Endothelial cell of umbilical vein (primary cell): ENCODE results near the gene OR2F1. TPM values are rescaled to one million over a fixed set of nuclear protein-coding genes. Genes with fewer than 3 reads are reported as not detected.

Experiments
- BruUV-seq: library from RNA; stranded (reverse); fragments of 400-500 nt; replicated peaks from 2 replicates; lab custom pipeline; 2021; lab: Mats Ljungman, UMichigan
- CTCF ChIA-PET: fragments of 300-600, 350-600 bp; sonication (Branson Sonifier 250); formaldehyde crosslinking; loops from one replicate; lab custom pipeline; 2021; ENCODE audit warnings: antibody characterized with exemption, inconsistent platforms; lab: Charles Lee
- POLR2A ChIA-PET: fragments of 300-600, 350-600 bp; sonication (Branson Sonifier 250); formaldehyde crosslinking; loops from one replicate; lab custom pipeline; 2021; ENCODE audit warnings: antibody characterized with exemption, inconsistent platforms; lab: Charles Lee
- DNase-seq: peaks from one replicate; pipeline ENCODE4 v3.0.0-alpha.2; 2011; ENCODE audit warnings: low read depth, low spot score
- FAIRE-seq: peaks from 2 replicates; lab custom pipeline; 2011; peaks lifted over from hg19 to GRCh38; lab: Jason Lieb, UNC
- H2AFZ ChIP-seq: 2 replicates; pipeline ENCODE4 v1.6.0; 2012; ENCODE audit warnings: low read depth, low read length, control low read depth, inconsistent platforms
- H3K27ac ChIP-seq: 2 replicates; pipeline ENCODE4 v1.5.1; 2011; ENCODE audit warnings: low read depth, mild to moderate bottlenecking, control low read depth, low read length, moderate library complexity; ENCODE audit not compliant: insufficient read depth
- H3K27me3 ChIP-seq, 2 experiments: 2 replicates each; pipeline versions ENCODE4 v1.6.0 to v1.6.1; 2011; ENCODE audit warnings: low read length in 2 of 2, mixed read lengths in 1 of 2; ENCODE audit not compliant: control insufficient read depth in 2 of 2, insufficient read depth in 2 of 2
- H3K36me3 ChIP-seq, 2 experiments: 2 replicates in 1 of 2; 3 replicates in 1 of 2; pipeline ENCODE4 v1.5.1; 2011; ENCODE audit warnings: low read length in 2 of 2, mild to moderate bottlenecking in 1 of 2, moderate library complexity in 1 of 2; ENCODE audit not compliant: control insufficient read depth in 2 of 2, insufficient read depth in 2 of 2; ENCODE audit errors: extremely low read depth in 1 of 2
- H3K4me1 ChIP-seq: 3 replicates; pipeline ENCODE4 v1.5.1; 2011; ENCODE audit warnings: mild to moderate bottlenecking, low read length; ENCODE audit not compliant: control insufficient read depth, insufficient read depth; ENCODE audit errors: extremely low read depth
- H3K4me2 ChIP-seq: 2 replicates; pipeline ENCODE4 v1.6.1; 2011; ENCODE audit warnings: low read length, control low read depth, mixed read lengths; ENCODE audit not compliant: insufficient read depth
- H3K4me3 ChIP-seq, 3 experiments: fragments of 200-600 bp in 1 of 3; sonication (generic), shearing (Covaris generic) in 1 of 3; replicated peaks in 1 of 3; 2 replicates each; pipeline ENCODE4 v1.5.1; 2011 to 2016; ENCODE audit warnings: control low read depth in 3 of 3, low read length in 3 of 3, mild to moderate bottlenecking in 2 of 3, inconsistent platforms in 1 of 3, low read depth in 1 of 3, moderate library complexity in 1 of 3; ENCODE audit not compliant: insufficient read depth in 1 of 3
- H3K79me2 ChIP-seq: 2 replicates; pipeline ENCODE4 v1.6.0; 2012; ENCODE audit warnings: low read length, inconsistent platforms; ENCODE audit not compliant: control insufficient read depth, insufficient read depth
- H3K9ac ChIP-seq: replicated peaks from 2 replicates; pipeline ENCODE3; 2011; ENCODE audit warnings: low read length, control low read depth; ENCODE audit not compliant: insufficient read depth; ENCODE audit errors: extremely low read depth
- H3K9me1 ChIP-seq: replicated peaks from 3 replicates; pipeline ENCODE4 v1.6.0; 2011; ENCODE audit warnings: mild to moderate bottlenecking, low read length; ENCODE audit not compliant: control insufficient read depth, insufficient read depth; ENCODE audit errors: extremely low read depth
- H3K9me3 ChIP-seq: replicated peaks from 2 replicates; pipeline ENCODE4 v1.5.1; 2012; ENCODE audit warnings: low read length, inconsistent platforms; ENCODE audit not compliant: control insufficient read depth, insufficient read depth
- H4K20me1 ChIP-seq: replicated peaks from 2 replicates; pipeline ENCODE3; 2011; ENCODE audit warnings: mild to moderate bottlenecking, low read length; ENCODE audit not compliant: control insufficient read depth, insufficient read depth; ENCODE audit errors: extremely low read depth
- EZH2 ChIP-seq: IDR thresholded peaks from 2 replicates; pipeline ENCODE4 v1.6.1; 2012; ENCODE audit warnings: borderline replicate concordance, low read depth, mild to moderate bottlenecking, moderate library complexity, low read length, inconsistent platforms; ENCODE audit not compliant: severe bottlenecking
- FOS ChIP-seq: IDR thresholded peaks from 2 replicates; pipeline ENCODE4 v1.6.1; 2011; ENCODE audit warnings: mild to moderate bottlenecking, low read length, moderate library complexity, borderline replicate concordance; ENCODE audit not compliant: insufficient read depth
- GATA2 ChIP-seq: IDR thresholded peaks from 2 replicates; pipeline ENCODE4 v1.7.0; 2011; ENCODE audit warnings: low read depth, mild to moderate bottlenecking, moderate library complexity, mixed read lengths, low read length; ENCODE audit not compliant: insufficient read length, insufficient read depth
- JUN ChIP-seq: IDR thresholded peaks from 2 replicates; pipeline ENCODE4 v1.6.1; 2011; ENCODE audit warnings: borderline replicate concordance, low read depth; ENCODE audit not compliant: insufficient read length, insufficient read depth
- MAX ChIP-seq: IDR thresholded peaks from 2 replicates; pipeline ENCODE4 v1.6.1; 2011; ENCODE audit not compliant: insufficient read depth, insufficient read length
- MYC ChIP-seq: IDR thresholded peaks from one replicate; pipeline ENCODE4 v1.6.1; 2011; ENCODE audit warnings: mild to moderate bottlenecking, low read depth, low read length
- POLR2A ChIP-seq: IDR thresholded peaks from 2 replicates; pipeline ENCODE4 v1.6.1; 2012; ENCODE audit warnings: low read depth, mild to moderate bottlenecking, control low read depth, low read length
- POLR2AphosphoS5 ChIP-seq: IDR thresholded peaks from 2 replicates; pipeline ENCODE4 v1.6.1; 2012; ENCODE audit warnings: low read depth, mild to moderate bottlenecking, control low read depth, low read length, moderate library complexity; ENCODE audit not compliant: insufficient read depth
- dilution Hi-C: fragments of 300-500 bp; cut with MboI; formaldehyde crosslinking; loops from one replicate; pipeline ENCODE4 v1.15.0; 2019; ENCODE audit warnings: low sequenced_read_pairs; ENCODE audit not compliant: extremely low pct_ligation_motif_present
- intact Hi-C: fragments of 100-400 bp; cut with micrococcal nuclease; formaldehyde crosslinking; loops from one replicate; pipeline ENCODE4 v1.10.0; 2022
- polyA plus RNA-seq, 4 experiments: library from polyadenylated mRNA; depleted of rRNA in 3 of 4; stranded (reverse) in 3 of 4; unstranded in 1 of 4; fragments of >200 nt; gene quantifications; 2 replicates each; pipeline versions ENCODE4 v1.2.1 to v1.2.3, GENCODE V29; 2011 to 2012; ENCODE audit warnings: missing spikeins in 1 of 4
- total RNA-seq: library from RNA; stranded (reverse); gene quantifications from 2 replicates; pipeline ENCODE4 v1.2.3, GENCODE V29; 2021

The OR2F1 gene
- total and polyA plus RNA-seq, 2 donors (not counting 3 experiments of a cell fraction or from before 2014, with no cell fraction given): not detected

- intact Hi-C loops: no loop called here
Measured at GRCh38 chr7:143975617-143976016, 21.0 kb downstream of the OR2F1 start.

GRCh38 chr7:143978585-143978984, 23.9 kb downstream of the OR2F1 start:
- dilution Hi-C loops (no loop called here), intact Hi-C loops (no loop called here)
- no peak overlapping the region for H3K4me3 ChIP-seq
- DNase-seq: no peak
- BruUV-seq: no TSS peak
- CTCF ChIA-PET: no interaction called here
- no peaks in the 10 kb centered on the region for H3K79me2 ChIP-seq
- FAIRE-seq: no peak
- H4K20me1 ChIP-seq: no peaks in the 10 kb centered on the region
- H3K27ac ChIP-seq: no peak overlapping the region
- H3K36me3 ChIP-seq: no peaks in the 10 kb centered on the region
- POLR2A ChIA-PET: no interaction called here
- peaks cover 18% of the 10 kb centered on the region for H3K4me1 ChIP-seq
- H2AFZ ChIP-seq: no peak overlapping the region
- H3K9me1 ChIP-seq: no peaks in the 10 kb centered on the region
- TF ChIP-seq POLR2AphosphoS5 (no peak), MAX (no peak), GATA2 (no peak), EZH2 (no peak), POLR2A (no peak), FOS (no peak)
- no peak overlapping the region for H3K4me2 ChIP-seq
- no peaks in the 10 kb centered on the region for H3K27me3 ChIP-seq
- H3K9me3 ChIP-seq: no peaks in the 10 kb centered on the region
- no peak overlapping the region for H3K9ac ChIP-seq

More at GRCh38 chr7:143975617-143976016, 21.0 kb downstream of the OR2F1 start:
- ChIA-PET POLR2A (no interaction called here), CTCF (interaction anchor here (0.7 to 1.4 kb wide), 3 partner anchors 24 to 152 kb away, joined by 3 read pairs; no protein-coding TSS in a partner anchor)
- H3K9me3 ChIP-seq: no peaks in the 10 kb centered on the region
- H4K20me1 ChIP-seq: no peaks in the 10 kb centered on the region
- H3K4me2 ChIP-seq: no peak overlapping the region
- no peak overlapping the region for H3K27ac ChIP-seq
- H3K9ac ChIP-seq: no peak overlapping the region
- H3K4me3 ChIP-seq: no peak overlapping the region
- H2AFZ ChIP-seq: no peak overlapping the region
- dilution Hi-C loops: no loop called here
- H3K4me1 ChIP-seq: peaks cover 18% of the 10 kb centered on the region
- H3K36me3 ChIP-seq: no peaks in the 10 kb centered on the region
- H3K9me1 ChIP-seq: no peaks in the 10 kb centered on the region
- H3K27me3 ChIP-seq: no peaks in the 10 kb centered on the region
- DNase-seq: no peak
- no peaks in the 10 kb centered on the region for H3K79me2 ChIP-seq
- no TSS peak for BruUV-seq
- TF ChIP-seq FOS: no peak
- TF ChIP-seq POLR2A: no peak
- no peak for TF ChIP-seq MYC
- TF ChIP-seq MAX: no peak
- no peak for TF ChIP-seq JUN
- FAIRE-seq: no peak
